DMS79 treated with DMSO at 0.1 percent for 48 hours (cell line): ENCODE measurements around the gene GFOD2.
"Not testable (repeated sequence)": the region's sequence is repeated elsewhere in the genome, so short reads cannot be mapped to it uniquely, and the experiment has no call there.

ENCODE experiments used
- DNase-seq: peaks from one replicate; lab custom pipeline; 2025; lab: John Stamatoyannopoulos, UW

GFOD2 gene

GRCh38 chr16:67702130-67702529 is 17.0 kb downstream of the GFOD2 start:
- DNase-seq = no peak

GRCh38 chr16:67701420-67701819 is 17.7 kb downstream of the GFOD2 start:
- DNase-seq = no peak

GRCh38 chr16:67699265-67699664 is 19.9 kb downstream of the GFOD2 start:
- DNase-seq = no peak

- no peak for DNase-seq
These were observed 21.5 kb downstream of the GFOD2 start for GRCh38 chr16:67697422-67698185.

GRCh38 chr16:67694611-67695010 is 24.5 kb downstream of the GFOD2 start:
- peak; percentile 54 for DNase-seq

GRCh38 chr16:67693517-67694285 is 25.4 kb downstream of the GFOD2 start:
- not testable (repeated sequence) for DNase-seq

GRCh38 chr16:67685388-67686112 is 33.6 kb downstream of the GFOD2 start:
- no peak for DNase-seq

GRCh38 chr16:67683767-67684166 is 35.3 kb downstream of the GFOD2 start:
- DNase-seq = no peak

GRCh38 chr16:67679935-67680897 is 38.9 kb downstream of the GFOD2 start:
- DNase-seq = no peak

- DNase-seq = no peak
These were observed 40.6 kb downstream of the GFOD2 start for GRCh38 chr16:67678354-67679023.

GRCh38 chr16:67677712-67678111 is 41.4 kb downstream of the GFOD2 start:
- no peak for DNase-seq

- DNase-seq = no peak
These were observed 42.2 kb downstream of the GFOD2 start for GRCh38 chr16:67676939-67677338.

GRCh38 chr16:67676516-67676915 is 42.6 kb downstream of the GFOD2 start:
- no peak for DNase-seq

- no peak for DNase-seq
These were observed 43.1 kb downstream of the GFOD2 start for GRCh38 chr16:67675999-67676398.

- DNase-seq = no peak
These were observed 43.6 kb downstream of the GFOD2 start for GRCh38 chr16:67675579-67675935.

GRCh38 chr16:67674851-67675578 is 44.1 kb downstream of the GFOD2 start:
- peak; percentile 48 for DNase-seq

GRCh38 chr16:67673712-67674580 is 45.2 kb downstream of the GFOD2 start:
- peak; percentile 75 for DNase-seq

GRCh38 chr16:67672739-67673662 is 46.1 kb downstream of the GFOD2 start:
- peak; percentile 47 for DNase-seq
